Hepatocyte (in vitro differentiated cells): ENCODE measurements around the gene USP36. TPM values are rescaled to one million over a fixed set of nuclear protein-coding genes. Genes with fewer than 3 reads are reported as not detected.

ENCODE experiments used
- DNase-seq: peaks from one replicate; pipeline ENCODE4 v3.0.0-alpha.2; 2016; ENCODE audit warnings: low spot score
- H2AFZ ChIP-seq: fragments of 200-600 bp; sonication (generic); 2 replicates; pipeline ENCODE4 v1.6.0; 2016; ENCODE audit warnings: antibody characterized with exemption, mild to moderate bottlenecking
- H3K27ac ChIP-seq: fragments of 200-600 bp; sonication (generic); 2 replicates; pipeline ENCODE4 v1.5.1; 2016; ENCODE audit warnings: mild to moderate bottlenecking
- H3K27me3 ChIP-seq: fragments of 200-600 bp; sonication (generic); 2 replicates; pipeline ENCODE4 v1.6.1; 2016
- H3K36me3 ChIP-seq: fragments of 200-600 bp; sonication (generic); replicated peaks from 2 replicates; pipeline ENCODE4 v1.5.1; 2016; ENCODE audit warnings: low read depth; ENCODE audit not compliant: insufficient read depth
- H3K4me1 ChIP-seq: fragments of 200-600 bp; sonication (generic); 2 replicates; pipeline ENCODE4 v1.5.1; 2016; ENCODE audit warnings: mild to moderate bottlenecking, moderate library complexity; ENCODE audit not compliant: insufficient read depth
- H3K4me2 ChIP-seq: fragments of 200-600 bp; sonication (generic); 2 replicates; pipeline ENCODE4 v1.6.0; 2016
- H3K4me3 ChIP-seq: fragments of 200-600 bp; sonication (generic); 2 replicates; pipeline ENCODE4 v1.5.1; 2016; ENCODE audit warnings: mild to moderate bottlenecking
- H3K79me2 ChIP-seq: fragments of 200-600 bp; sonication (generic); 2 replicates; pipeline ENCODE4 v1.6.0; 2017; ENCODE audit warnings: mild to moderate bottlenecking
- H3K9me2 ChIP-seq: fragments of 200-600 bp; sonication (generic); replicated peaks from 2 replicates; pipeline ENCODE4 v1.6.0; 2017; ENCODE audit warnings: mild to moderate bottlenecking; ENCODE audit not compliant: insufficient read depth
- H3K9me3 ChIP-seq: fragments of 200-600 bp; sonication (generic); 2 replicates; pipeline ENCODE4 v1.5.1; 2016; ENCODE audit warnings: low read depth, mild to moderate bottlenecking
- H4K20me1 ChIP-seq: fragments of 200-600 bp; sonication (generic); 2 replicates; pipeline ENCODE4 v1.6.0; 2016; ENCODE audit warnings: mild to moderate bottlenecking; ENCODE audit not compliant: insufficient read depth, poor library complexity, severe bottlenecking
- EZH2 ChIP-seq: fragments of 200-600 bp; sonication (generic); IDR thresholded peaks from 2 replicates; pipeline ENCODE4 v1.6.1; 2016; ENCODE audit warnings: antibody characterized with exemption, mild to moderate bottlenecking, borderline replicate concordance
- EZH2phosphoT487 ChIP-seq: fragments of 200-600 bp; sonication (generic); IDR thresholded peaks from one replicate; pipeline ENCODE4 v1.6.1; 2018; ENCODE audit warnings: antibody characterized with exemption, mild to moderate bottlenecking, low read depth, moderate library complexity; ENCODE audit not compliant: unreplicated experiment, severe bottlenecking
- WGBS: methylation state at CpG from one replicate; pipeline ENCODE4 v1.1.6; 2016; ENCODE audit warnings: low lambda C conversion rate; ENCODE audit errors: missing lambda C conversion rate; 5-methylcytosine and 5-hydroxymethylcytosine counted together
- polyA plus RNA-seq: library from polyadenylated mRNA; unstranded; fragments of >200 nt; fragmentation: Nextera tagmentation; extraction: Ambion mirVana; gene quantifications from 2 replicates; pipeline ENCODE4 v1.2.1, GENCODE V29; 2016
- total RNA-seq: library from RNA; depleted of rRNA; stranded (reverse); fragments of >200 nt; gene quantifications from 2 replicates; pipeline ENCODE4 v1.2.3, GENCODE V29; 2014
- TF ChIP-seq, protein P1 (sequence below): fragments of 200-600 bp; sonication (generic); IDR thresholded peaks from 2 replicates; pipeline ENCODE4 v1.5.1; 2016; ENCODE audit warnings: antibody characterized with exemption, mild to moderate bottlenecking; ENCODE audit not compliant: poor library complexity

USP36 gene
- total and polyA plus RNA-seq, 2 experiments from 2014 or later, result 17.7 to 26.2 TPM

DNA sequence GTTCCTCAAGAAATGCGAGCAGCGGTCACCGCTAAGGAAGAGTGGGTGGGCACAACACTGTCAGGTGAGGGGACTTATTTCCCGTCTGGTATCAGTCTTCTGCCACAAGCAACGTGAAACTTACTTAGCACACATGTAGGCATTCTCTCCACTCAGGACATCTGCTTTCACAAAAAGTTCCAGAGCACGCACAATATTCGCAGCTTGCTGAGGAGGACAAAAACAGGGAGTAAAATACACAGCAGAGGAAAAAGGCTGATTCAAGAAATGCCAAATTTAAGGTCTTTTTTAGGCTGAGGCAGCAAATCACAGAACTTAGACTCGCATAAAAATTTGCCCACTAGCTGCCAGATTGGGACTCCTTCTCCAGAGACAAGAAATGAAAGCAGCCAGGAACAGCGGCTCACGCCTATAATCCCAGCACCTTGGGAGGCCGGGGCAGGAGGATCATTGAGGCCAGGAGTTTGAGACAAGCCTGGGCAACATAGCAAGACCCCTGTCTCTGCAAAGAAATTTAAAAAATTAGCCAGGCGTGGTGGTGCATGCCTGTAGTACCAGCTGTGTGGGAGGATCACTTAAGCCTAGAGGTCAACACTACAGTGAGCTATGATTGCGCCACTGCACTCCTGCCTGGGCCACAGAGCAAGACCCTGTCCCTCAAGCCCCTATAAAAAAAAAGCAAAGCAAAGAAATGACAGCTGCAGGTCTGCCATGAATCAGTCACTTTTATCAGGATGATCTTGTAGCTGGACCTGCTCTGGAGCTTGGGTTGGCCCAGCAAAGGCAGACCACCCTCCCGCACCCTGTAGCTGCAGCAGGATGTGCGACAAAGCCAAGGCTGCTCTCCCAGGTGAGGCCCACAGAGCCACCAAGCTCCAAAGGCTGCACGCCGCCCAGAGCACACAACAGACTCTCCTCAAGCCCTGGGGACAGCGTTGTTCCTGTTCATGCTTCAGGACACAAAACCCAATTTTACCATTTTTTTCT lies 20.5 kb downstream of the USP36 start:
- Histone ChIP-seq H3K79me2 (no peaks in the 10 kb centered on the region), H2AFZ (no peak overlapping the region), H4K20me1 (no peaks in the 10 kb centered on the region), H3K27me3 (no peaks in the 10 kb centered on the region), H3K4me2 (no peak overlapping the region), H3K9me2 (no peaks in the 10 kb centered on the region), H3K9me3 (no peaks in the 10 kb centered on the region), H3K4me3 (no peak overlapping the region), H3K27ac (no peak overlapping the region), H3K36me3 (no peaks in the 10 kb centered on the region), H3K4me1 (no peaks in the 10 kb centered on the region)
- WGBS, result 95% methylated on average over 18 of the region's 18 CpGs
- DNase-seq, result no peak
- TF ChIP-seq EZH2phosphoT487, result no peak
- TF ChIP-seq, protein P1, sequence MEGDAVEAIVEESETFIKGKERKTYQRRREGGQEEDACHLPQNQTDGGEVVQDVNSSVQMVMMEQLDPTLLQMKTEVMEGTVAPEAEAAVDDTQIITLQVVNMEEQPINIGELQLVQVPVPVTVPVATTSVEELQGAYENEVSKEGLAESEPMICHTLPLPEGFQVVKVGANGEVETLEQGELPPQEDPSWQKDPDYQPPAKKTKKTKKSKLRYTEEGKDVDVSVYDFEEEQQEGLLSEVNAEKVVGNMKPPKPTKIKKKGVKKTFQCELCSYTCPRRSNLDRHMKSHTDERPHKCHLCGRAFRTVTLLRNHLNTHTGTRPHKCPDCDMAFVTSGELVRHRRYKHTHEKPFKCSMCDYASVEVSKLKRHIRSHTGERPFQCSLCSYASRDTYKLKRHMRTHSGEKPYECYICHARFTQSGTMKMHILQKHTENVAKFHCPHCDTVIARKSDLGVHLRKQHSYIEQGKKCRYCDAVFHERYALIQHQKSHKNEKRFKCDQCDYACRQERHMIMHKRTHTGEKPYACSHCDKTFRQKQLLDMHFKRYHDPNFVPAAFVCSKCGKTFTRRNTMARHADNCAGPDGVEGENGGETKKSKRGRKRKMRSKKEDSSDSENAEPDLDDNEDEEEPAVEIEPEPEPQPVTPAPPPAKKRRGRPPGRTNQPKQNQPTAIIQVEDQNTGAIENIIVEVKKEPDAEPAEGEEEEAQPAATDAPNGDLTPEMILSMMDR, result no peak
- no peak for TF ChIP-seq EZH2

DNA sequence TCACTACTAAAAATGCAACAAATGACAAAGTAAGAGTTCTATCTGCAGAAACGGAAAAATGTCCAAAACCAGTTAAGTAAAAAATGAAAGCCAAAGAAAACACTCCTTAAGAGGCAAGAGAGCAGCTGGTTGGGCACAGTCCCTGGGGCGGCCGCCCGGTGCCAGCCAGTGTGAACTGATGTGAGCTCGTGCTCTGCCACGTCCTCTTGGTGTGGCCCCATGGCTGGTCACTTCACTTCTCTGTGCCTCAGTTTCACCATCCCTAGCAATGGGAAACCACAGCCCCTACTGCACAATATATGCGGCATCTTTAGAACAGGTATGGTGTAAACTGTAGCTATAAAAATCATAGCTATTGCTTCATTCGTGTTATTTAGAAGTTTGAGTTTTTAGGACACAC lies 21.2 kb downstream of the USP36 start:
- DNase-seq, result no peak
- no peaks in the 10 kb centered on the region for H3K9me2 ChIP-seq
- H3K4me1 ChIP-seq, result no peaks in the 10 kb centered on the region
- no peak overlapping the region for H3K4me3 ChIP-seq
- no peaks in the 10 kb centered on the region for H3K27me3 ChIP-seq
- TF ChIP-seq EZH2 (no peak), EZH2phosphoT487 (no peak)
- TF ChIP-seq, protein P1, result no peak
- H3K4me2 ChIP-seq, result no peak overlapping the region
- no peaks in the 10 kb centered on the region for H4K20me1 ChIP-seq
- 96% methylated on average over 8 of the region's 8 CpGs for WGBS
- H3K27ac ChIP-seq, result no peak overlapping the region
- H3K9me3 ChIP-seq, result no peaks in the 10 kb centered on the region
- H3K79me2 ChIP-seq, result no peaks in the 10 kb centered on the region
- H2AFZ ChIP-seq, result no peak overlapping the region
- H3K36me3 ChIP-seq, result no peaks in the 10 kb centered on the region

DNA sequence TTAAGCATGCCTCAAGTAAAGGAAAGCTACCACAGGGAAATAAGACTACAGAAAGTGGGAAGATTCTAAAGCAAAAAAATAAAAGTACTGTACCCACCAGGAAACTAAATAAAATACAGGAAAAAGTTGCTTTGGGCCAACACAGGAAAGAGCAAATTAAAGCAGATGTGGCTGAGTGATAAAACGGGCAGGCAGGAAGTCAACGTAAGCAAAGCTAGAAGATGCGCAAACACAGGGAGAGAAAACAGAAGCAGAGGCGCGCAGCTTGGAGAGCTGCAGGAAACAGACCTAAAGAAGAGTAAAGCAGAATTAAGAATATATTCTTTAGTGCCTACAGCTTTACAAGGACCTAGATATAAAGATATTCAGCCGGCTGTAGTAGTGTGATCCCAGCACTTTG lies 21.7 kb downstream of the USP36 start:
- H4K20me1 ChIP-seq, result no peaks in the 10 kb centered on the region
- no peak overlapping the region for H3K4me3 ChIP-seq
- H3K79me2 ChIP-seq, result no peaks in the 10 kb centered on the region
- no peak for DNase-seq
- H3K27me3 ChIP-seq, result no peaks in the 10 kb centered on the region
- no peaks in the 10 kb centered on the region for H3K4me1 ChIP-seq
- no peak overlapping the region for H3K27ac ChIP-seq
- 73% methylated on average over 6 of the region's 6 CpGs for WGBS
- no peaks in the 10 kb centered on the region for H3K9me3 ChIP-seq
- H3K9me2 ChIP-seq, result no peaks in the 10 kb centered on the region
- H2AFZ ChIP-seq, result no peak overlapping the region
- H3K4me2 ChIP-seq, result no peak overlapping the region
- H3K36me3 ChIP-seq, result no peaks in the 10 kb centered on the region
- TF ChIP-seq, protein P1, result no peak
- TF ChIP-seq EZH2phosphoT487, result no peak
- no peak for TF ChIP-seq EZH2
